Right lobe of liver (tissue), 4 donors: Measurements from ENCODE around the gene OR52E8.

Source experiments
- POLR2A ChIP-seq: fragments of 450-650 bp; IDR thresholded peaks from one replicate; pipeline ENCODE4 v1.6.1; 2017; ENCODE audit warnings: antibody characterized with exemption, mild to moderate bottlenecking
- TF ChIP-seq, protein P1 (sequence below), 4 donors: fragments of 200-600 bp in 3 of 4; fragments of 450-650 bp in 1 of 4; IDR thresholded peaks; one replicate each; pipeline versions ENCODE4 v1.5.1 to v1.8.0; 2016 to 2022; ENCODE audit warnings: antibody characterized with exemption in 4 of 4, mild to moderate bottlenecking in 2 of 4
- donor health status: DM: no; HTN: no; CAD: no.
- donor health status: DM: no; HTN: no; CAD: no.
- donor health status: DM: no; HTN: yes; CAD: no.

DNA sequence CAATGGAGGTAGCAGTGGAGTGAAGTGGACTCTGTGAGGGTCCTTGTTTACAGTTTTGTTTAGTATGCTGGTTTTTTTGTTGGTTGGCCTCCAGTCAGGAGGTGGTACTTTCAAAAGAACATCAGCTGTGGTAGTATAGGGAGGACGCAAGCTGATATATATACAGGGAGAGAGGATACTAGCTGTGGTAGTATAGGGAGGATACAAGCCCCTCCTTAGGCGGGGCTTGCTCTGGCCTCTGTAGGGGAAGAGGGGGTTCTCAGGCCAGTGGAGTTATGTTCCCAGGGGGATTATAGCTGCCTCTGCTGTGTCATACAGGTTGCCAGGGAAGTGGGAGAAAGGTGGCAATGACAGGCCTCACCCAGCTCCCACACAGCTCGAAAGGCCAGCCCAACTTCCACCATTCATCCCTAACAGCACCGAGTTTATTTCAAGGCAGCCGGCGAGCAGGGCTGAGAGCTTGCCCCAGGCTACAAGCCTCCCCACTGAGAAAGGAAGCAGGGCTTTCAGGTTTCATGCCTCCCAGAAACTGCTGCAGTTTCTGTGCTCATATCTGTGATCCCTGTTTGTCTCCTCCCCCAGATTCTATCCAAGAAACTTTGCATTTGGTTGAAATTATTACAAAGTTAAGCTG is 26.2 kb downstream of the OR52E8 start:
- TF ChIP-seq, protein P1, sequence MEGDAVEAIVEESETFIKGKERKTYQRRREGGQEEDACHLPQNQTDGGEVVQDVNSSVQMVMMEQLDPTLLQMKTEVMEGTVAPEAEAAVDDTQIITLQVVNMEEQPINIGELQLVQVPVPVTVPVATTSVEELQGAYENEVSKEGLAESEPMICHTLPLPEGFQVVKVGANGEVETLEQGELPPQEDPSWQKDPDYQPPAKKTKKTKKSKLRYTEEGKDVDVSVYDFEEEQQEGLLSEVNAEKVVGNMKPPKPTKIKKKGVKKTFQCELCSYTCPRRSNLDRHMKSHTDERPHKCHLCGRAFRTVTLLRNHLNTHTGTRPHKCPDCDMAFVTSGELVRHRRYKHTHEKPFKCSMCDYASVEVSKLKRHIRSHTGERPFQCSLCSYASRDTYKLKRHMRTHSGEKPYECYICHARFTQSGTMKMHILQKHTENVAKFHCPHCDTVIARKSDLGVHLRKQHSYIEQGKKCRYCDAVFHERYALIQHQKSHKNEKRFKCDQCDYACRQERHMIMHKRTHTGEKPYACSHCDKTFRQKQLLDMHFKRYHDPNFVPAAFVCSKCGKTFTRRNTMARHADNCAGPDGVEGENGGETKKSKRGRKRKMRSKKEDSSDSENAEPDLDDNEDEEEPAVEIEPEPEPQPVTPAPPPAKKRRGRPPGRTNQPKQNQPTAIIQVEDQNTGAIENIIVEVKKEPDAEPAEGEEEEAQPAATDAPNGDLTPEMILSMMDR (IDR thresholded peaks at IDR 0.05): no peak
- no peak for TF ChIP-seq POLR2A
